ENCODE results near the gene PRSS50.

Gene PRSS50

GRCh38 chr3:46690798-46691197 is 26.9 kb downstream of the PRSS50 start:
- TF ChIP-seq CTCF (IDR thresholded peaks at IDR 0.05; ENCODE audit: low read depth, low read length, missing control alignments): no peak
- H3K4me3 ChIP-seq (ENCODE audit: low read depth, low read length): no peak overlapping the region
- DNase-seq (ENCODE audit: low read depth): no peak

- DNase-seq (ENCODE audit: low read depth): no peak
- no peak overlapping the region for H3K4me3 ChIP-seq (ENCODE audit: low read depth, low read length)
- TF ChIP-seq CTCF (IDR thresholded peaks at IDR 0.05; ENCODE audit: low read depth, low read length, missing control alignments): no peak
Observed at GRCh38 chr3:46685446-46685845, 32.2 kb downstream of the PRSS50 start.

GRCh38 chr3:46684891-46685290 is 32.8 kb downstream of the PRSS50 start:
- DNase-seq (ENCODE audit: low read depth): no peak
- TF ChIP-seq CTCF (IDR thresholded peaks at IDR 0.05; ENCODE audit: low read depth, low read length, missing control alignments): no peak
- no peak overlapping the region for H3K4me3 ChIP-seq (ENCODE audit: low read depth, low read length)

GRCh38 chr3:46682974-46683373 is 34.7 kb downstream of the PRSS50 start:
- H3K4me3 ChIP-seq (ENCODE audit: low read depth, low read length): no peak overlapping the region
- no peak for TF ChIP-seq CTCF (IDR thresholded peaks at IDR 0.05; ENCODE audit: low read depth, low read length, missing control alignments)
- DNase-seq (ENCODE audit: low read depth): no peak

GRCh38 chr3:46681856-46682540 is 35.7 kb downstream of the PRSS50 start:
- TF ChIP-seq CTCF (IDR thresholded peaks at IDR 0.05; ENCODE audit: low read depth, low read length, missing control alignments): no peak
- H3K4me3 ChIP-seq (ENCODE audit: low read depth, low read length): no peak overlapping the region
- no peak for DNase-seq (ENCODE audit: low read depth)

GRCh38 chr3:46681387-46681786 is 36.3 kb downstream of the PRSS50 start:
- DNase-seq (ENCODE audit: low read depth): no peak
- no peak overlapping the region for H3K4me3 ChIP-seq (ENCODE audit: low read depth, low read length)
- no peak for TF ChIP-seq CTCF (IDR thresholded peaks at IDR 0.05; ENCODE audit: low read depth, low read length, missing control alignments)

- DNase-seq (ENCODE audit: low read depth): no peak
- no peak overlapping the region for H3K4me3 ChIP-seq (ENCODE audit: low read depth, low read length)
- no peak for TF ChIP-seq CTCF (IDR thresholded peaks at IDR 0.05; ENCODE audit: low read depth, low read length, missing control alignments)
Observed at GRCh38 chr3:46680298-46680826, 37.3 kb downstream of the PRSS50 start.

All from GM12864 (cell line).